Neural cell (in vitro differentiated cells): Measurements from ENCODE around the gene XPNPEP3.

Experiments
- EP300 ChIP-seq: fragments of 450-650 bp; conservative IDR thresholded peaks from 2 replicates; pipeline ENCODE4 v1.6.1; 2014; ENCODE audit warnings: antibody characterized with exemption, mild to moderate bottlenecking, moderate library complexity; ENCODE audit not compliant: poor library complexity, severe bottlenecking
- EZH2 ChIP-seq: fragments of 200-600, 300-800 bp; shearing (Covaris generic), sonication (generic); IDR thresholded peaks from 2 replicates; pipeline ENCODE4 v1.6.1; 2014; ENCODE audit warnings: antibody characterized with exemption, low read length, borderline replicate concordance, mild to moderate bottlenecking; ENCODE audit not compliant: insufficient read depth, poor library complexity, severe bottlenecking
- MXI1 ChIP-seq: fragments of 450-650 bp; conservative IDR thresholded peaks from 2 replicates; pipeline ENCODE4 v1.6.1; 2014; ENCODE audit warnings: antibody characterized with exemption, mild to moderate bottlenecking; ENCODE audit not compliant: poor library complexity, severe bottlenecking
- POLR2AphosphoS5 ChIP-seq: IDR thresholded peaks from 2 replicates; pipeline ENCODE4 v1.6.1; 2012
- RAD21 ChIP-seq: fragments of 450-650 bp; conservative IDR thresholded peaks from 2 replicates; pipeline ENCODE4 v1.6.1; 2014; ENCODE audit warnings: antibody characterized with exemption, mild to moderate bottlenecking, moderate library complexity
- SMC3 ChIP-seq: fragments of 450-650 bp; conservative IDR thresholded peaks from 2 replicates; pipeline ENCODE4 v1.6.1; 2014; ENCODE audit warnings: antibody characterized with exemption, mild to moderate bottlenecking, moderate library complexity; ENCODE audit not compliant: poor library complexity
- TAF1 ChIP-seq: IDR thresholded peaks from 2 replicates; pipeline ENCODE4 v1.6.1; 2012; ENCODE audit warnings: low read depth
- TF ChIP-seq, protein P1 (sequence below): fragments of 450-650 bp; IDR thresholded peaks from 2 replicates; pipeline ENCODE4 v1.5.1; 2014; ENCODE audit warnings: antibody characterized with exemption, mild to moderate bottlenecking, moderate library complexity; ENCODE audit not compliant: poor library complexity, severe bottlenecking

- TF ChIP-seq EZH2, result no peak
- TF ChIP-seq, protein P1, sequence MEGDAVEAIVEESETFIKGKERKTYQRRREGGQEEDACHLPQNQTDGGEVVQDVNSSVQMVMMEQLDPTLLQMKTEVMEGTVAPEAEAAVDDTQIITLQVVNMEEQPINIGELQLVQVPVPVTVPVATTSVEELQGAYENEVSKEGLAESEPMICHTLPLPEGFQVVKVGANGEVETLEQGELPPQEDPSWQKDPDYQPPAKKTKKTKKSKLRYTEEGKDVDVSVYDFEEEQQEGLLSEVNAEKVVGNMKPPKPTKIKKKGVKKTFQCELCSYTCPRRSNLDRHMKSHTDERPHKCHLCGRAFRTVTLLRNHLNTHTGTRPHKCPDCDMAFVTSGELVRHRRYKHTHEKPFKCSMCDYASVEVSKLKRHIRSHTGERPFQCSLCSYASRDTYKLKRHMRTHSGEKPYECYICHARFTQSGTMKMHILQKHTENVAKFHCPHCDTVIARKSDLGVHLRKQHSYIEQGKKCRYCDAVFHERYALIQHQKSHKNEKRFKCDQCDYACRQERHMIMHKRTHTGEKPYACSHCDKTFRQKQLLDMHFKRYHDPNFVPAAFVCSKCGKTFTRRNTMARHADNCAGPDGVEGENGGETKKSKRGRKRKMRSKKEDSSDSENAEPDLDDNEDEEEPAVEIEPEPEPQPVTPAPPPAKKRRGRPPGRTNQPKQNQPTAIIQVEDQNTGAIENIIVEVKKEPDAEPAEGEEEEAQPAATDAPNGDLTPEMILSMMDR, result no peak
- no peak for TF ChIP-seq SMC3
- no peak for TF ChIP-seq POLR2AphosphoS5
- no peak for TF ChIP-seq TAF1
- no peak for TF ChIP-seq RAD21
- no peak for TF ChIP-seq MXI1
- TF ChIP-seq EP300, result no peak
Observed at GRCh38 chr22:40867109-40867508, 10.2 kb downstream of the XPNPEP3 start.
